ENCODE results near the gene TMX3. TPM values are rescaled to one million over a fixed set of nuclear protein-coding genes. Genes with fewer than 3 reads are reported as not detected.

The TMX3 gene
- total RNA-seq, 1 donor from 2014 or later: 74.5 TPM

DNA sequence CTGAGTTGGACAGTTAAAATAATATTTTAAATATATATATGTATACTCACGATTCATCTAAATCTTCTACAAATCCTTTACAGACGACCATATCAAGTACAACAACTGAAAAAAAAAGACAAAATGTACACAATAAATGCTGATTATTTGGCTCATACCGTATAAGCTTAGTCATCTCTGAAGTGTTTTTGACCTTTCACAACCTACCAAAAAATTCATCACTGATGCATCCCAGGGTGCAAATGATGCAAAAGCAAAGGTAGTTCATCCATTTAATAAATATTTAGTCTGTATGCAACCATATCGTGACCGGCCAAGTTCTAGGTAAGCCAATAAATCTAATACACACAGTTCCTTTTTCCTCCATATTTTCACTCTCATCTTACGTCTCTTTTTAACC is 1.1 kb downstream of the TMX3 start:
- DNase-seq (ENCODE audit: low read depth, low spot score): no peak

DNA sequence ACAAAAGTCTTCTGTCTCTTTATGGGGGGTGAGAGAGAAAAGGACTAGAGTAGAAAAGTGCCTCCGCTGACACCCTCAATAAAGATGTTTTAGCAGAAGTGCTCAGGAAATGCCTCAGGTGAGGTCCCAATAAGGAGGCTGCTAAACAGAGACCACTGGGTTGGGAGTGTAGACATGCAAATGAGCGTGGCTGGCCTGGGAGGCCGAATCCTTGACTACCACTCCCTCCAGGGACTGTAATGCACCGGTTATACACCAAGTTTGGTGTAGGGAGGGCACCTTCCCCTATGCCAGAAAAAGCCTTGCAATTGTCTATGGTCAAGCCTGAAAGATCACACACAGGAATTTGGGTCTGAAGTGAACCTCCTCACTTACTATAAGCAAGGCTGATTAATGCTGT is 1.8 kb downstream of the TMX3 start:
- DNase-seq (ENCODE audit: low read depth, low spot score): no peak

DNA sequence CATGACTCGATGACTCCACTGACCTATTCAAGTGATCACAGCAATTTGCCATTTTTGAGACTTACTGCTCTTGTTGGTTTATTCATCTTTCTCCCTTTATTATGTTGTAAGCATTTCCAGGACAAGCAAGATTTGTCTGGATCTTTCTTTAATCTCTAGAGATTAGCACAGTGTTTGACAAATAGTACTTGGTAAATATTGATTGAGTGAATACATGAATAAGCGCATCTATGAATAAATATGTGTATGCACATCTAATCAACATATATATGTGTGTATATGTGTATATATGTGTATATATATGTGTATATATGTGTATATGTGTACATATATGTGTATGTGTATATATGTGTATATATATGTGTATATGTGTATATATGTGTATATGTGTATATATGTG is 7.3 kb downstream of the TMX3 start:
- DNase-seq (ENCODE audit: low read depth, low spot score): no peak

DNA sequence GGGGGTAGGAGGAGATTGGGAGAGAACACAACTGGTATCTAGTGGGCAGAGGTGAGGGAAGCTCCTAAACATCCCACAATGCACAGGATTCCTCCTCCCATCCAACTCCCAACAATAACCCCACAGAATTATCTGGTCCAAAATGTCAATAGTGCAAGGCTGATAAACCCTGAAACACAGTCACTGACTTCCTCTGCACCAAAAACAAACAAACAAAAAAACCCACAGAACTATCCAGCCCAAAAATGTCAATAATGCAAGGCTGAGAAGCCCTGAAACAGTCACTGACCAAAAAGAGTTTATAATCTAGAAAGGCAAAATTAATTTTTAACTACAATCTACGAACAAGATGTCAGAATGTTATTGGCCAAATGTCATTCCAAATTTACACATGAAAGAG is 9.8 kb downstream of the TMX3 start:
- no peak for DNase-seq (ENCODE audit: low read depth, low spot score)

DNA sequence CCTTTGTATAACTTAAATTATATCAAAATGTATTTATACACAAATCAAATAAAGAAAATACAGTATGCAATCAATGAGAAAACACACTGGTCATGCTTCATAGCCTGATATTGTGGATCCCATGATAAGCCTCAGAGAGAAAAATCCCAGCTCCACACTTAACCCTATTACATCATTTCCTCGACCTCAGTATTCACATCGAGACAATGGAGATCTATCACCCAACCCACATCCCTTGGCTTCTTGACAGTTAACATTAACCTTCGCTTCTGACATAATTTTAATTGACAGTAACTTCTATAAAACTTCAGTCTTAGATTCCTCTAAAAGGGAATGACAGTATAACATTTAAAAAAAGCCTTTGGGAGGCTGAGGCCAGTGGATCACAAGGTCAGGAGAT is 11.6 kb downstream of the TMX3 start:
- no peak for DNase-seq (ENCODE audit: low read depth, low spot score)

DNA sequence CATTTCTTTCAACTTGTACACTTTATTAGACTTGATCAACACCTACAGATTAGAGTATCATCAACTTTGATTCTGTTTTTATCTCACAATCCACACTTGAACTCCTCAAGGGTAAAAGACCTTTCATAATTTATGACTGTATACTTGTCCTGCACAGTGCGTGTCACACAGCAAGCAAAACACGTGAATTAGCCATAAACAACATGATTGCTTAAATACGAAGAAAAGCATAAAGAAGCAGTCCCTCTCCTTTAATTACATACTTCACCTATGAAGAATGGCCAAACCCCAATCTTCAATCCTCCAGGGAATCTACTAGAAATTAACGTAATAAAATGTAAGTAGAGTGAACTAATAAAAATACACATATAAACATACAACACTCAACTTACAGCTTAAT is 13.6 kb downstream of the TMX3 start:
- no peak for DNase-seq (ENCODE audit: low read depth, low spot score)

DNA sequence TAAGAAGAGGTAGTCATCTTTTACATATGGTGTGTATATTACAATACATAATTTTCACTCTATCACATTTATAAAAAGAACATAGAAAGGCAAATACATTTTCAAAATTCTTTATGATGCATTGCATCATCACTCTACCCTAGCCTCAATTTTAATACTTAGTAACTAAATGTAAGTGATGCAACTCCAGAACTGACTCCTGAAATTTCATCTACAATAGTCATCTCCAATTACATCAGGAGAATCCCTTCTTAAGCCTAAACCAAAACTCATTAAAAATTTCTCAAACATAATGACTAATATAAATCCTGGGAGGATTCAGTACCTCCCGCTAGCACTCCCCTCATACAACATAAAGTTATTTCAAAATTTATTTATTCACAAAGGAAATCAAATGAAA is 15.9 kb downstream of the TMX3 start:
- DNase-seq (ENCODE audit: low read depth, low spot score): no peak

DNA sequence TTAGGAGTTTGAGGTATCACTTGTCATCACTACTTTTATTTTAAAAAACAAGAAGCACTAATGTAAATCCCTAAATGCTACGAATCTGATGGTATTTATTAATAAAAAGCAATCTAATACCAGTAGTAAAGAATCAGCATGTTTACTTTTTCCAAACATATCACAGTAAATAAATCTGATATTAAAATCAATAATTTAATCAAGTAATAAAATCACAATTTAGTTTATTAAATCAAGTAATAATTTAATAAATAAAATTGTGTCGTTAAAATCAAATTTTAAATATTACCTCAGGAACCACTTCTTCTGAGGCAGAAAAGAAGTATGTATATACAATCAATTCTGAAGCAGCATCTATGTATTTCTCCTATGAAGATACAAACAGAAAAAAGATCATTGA is 18.0 kb downstream of the TMX3 start:
- DNase-seq (ENCODE audit: low read depth, low spot score): no peak

DNA sequence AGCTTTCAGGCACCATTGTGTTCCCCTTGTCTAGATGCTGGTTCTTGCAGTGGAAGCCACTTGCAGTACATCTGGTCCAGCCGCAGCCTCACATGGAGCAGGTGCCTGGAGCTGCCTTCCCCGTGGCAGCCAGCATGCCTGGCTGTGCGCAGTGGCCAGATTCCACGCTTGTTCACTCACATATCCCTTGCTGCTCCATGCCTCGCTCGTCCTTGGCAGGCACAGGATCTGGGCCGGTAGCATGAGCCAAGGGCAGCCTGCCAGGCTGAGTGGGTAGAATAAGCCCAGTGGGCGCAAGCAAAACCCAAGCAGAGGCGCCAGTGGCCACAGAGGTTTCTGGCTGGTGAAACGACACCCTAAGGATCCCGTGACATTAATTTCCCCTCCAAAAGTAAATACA is 20.6 kb downstream of the TMX3 start:
- no peak for DNase-seq (ENCODE audit: low read depth, low spot score)

DNA sequence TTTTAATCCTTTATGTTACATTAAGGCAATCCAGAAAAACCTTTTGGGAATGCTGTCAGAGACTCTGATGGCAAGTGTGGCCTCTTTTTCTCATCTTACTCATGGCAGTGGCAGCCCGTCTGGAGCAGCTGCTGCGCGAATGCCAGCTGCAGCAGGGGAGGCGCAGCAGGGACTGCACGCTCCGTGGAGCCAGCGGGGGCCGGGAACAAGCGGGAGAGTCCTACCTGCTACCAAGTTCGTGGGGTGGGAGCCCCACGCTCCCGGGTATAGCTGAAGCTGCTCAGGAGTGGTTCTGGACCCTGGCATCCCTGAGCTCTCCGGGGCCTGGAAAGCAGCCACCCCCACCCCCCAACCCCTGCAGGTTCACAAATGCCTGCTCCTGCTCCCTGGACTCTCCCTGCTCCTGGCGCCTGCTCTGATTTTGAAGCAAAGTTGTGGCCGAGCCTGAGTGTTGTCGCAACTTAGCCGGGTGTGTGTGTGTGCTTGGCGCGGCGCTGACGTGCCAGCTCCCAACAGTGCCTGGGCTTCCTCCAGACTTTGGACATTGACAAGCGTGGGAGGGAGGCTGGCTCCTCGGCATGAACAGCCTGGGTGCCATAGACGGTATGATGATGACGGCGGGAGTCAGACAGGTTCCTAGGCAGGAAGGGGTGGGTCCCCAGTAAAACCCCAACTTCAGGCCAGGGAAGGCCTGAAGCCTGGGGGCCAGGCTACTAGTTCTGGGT is 21.7 kb downstream of the TMX3 start:
- no peak for DNase-seq (ENCODE audit: low read depth, low spot score)

DNA sequence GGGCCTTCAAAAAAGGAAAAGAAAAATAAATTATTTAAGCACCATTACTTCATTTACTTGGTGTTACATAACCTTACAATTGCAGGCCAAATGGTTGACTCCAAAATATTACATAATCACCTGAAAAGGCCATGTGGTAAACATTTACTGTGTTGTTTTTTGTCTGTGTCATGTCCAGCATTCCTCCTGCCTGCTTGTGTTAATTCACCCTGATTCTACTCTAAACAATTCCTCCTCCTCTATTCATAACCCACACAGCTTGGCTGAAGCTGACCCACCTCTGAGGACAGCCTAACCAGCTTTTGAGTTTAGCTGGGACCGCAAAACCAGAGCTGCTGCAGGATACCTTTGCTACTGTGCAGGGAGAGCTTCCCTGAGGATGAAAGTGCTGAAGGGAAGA is 35.4 kb downstream of the TMX3 start:
- no peak for DNase-seq (ENCODE audit: low read depth, low spot score)

DNA sequence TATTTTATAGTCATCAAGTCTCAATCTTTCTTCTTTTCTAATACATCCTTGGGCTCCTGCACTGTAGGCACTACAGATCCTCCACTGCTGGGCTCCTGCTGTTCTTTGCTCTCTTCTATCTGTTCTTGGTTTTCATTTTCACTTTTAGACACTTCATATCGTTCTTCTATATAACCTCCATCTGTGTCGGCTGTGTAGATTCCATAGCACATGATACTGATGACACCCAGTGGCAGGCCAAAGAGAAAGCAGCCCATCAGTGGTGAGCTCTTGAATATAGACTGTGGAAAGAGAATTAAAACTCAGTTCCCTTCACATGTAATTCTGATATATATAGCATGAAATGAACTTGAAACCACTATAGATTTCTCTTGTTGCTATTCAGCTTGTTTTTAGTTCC is 38.0 kb downstream of the TMX3 start:
- no peak for DNase-seq (ENCODE audit: low read depth, low spot score)

DNA sequence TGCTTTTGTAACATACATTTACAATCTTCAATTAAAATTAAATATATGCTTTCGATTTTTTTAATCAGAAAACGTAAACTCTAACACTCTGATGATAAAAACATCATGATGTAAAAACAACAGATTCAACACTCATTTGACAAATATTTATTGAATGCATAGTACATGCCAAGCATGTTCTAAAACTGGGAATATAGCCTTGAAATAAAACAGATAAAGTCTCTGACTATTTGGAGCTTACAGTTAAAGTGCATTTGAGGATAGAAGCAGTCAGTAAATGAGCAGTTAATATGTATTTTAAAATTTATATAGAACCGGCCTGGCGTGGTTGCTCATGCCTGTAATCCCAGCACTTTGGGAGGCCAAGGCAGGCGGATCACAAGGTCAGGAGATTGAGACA is 47.8 kb downstream of the TMX3 start:
- no peak for DNase-seq (ENCODE audit: low read depth, low spot score)

DNA sequence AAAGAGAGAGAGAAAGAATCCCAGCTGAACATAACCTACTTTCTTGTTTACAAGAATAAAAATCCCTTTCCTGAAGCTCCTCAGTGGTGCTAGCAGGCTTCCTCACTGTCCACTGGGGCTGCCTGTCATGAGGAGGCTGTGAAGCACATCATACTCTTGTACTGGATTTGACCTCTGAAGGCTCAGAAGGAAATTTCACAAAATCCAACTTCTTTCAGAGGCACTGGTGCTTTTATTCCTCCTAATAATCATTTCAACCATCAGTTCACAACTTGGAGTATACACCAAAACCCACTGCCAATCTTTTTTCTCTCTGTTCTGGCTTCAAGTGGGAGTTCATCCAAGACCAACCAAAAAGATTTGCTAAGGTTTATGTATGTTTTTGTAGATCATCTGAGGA is 48.5 kb downstream of the TMX3 start:
- no peak for DNase-seq (ENCODE audit: low read depth, low spot score)

DNA sequence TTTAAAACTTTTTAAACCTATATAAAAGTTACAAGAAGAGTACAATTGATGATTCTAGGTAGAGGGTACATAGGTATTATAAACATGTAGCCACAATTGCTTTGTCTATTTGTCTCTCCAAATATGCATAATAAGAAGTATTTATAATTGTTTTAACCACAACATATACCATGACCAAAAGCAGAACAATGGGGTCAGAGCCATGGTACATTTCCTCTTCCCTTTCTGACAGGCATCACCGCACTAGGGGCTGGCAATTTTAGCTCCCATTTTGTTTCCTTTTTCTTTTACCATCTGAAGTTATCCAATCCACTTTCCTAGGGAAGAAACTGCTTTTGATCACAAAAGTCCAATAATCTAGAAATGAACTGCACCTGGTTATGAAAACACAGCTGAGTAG is 49.3 kb downstream of the TMX3 start:
- no peak for DNase-seq (ENCODE audit: low read depth, low spot score)

DNA sequence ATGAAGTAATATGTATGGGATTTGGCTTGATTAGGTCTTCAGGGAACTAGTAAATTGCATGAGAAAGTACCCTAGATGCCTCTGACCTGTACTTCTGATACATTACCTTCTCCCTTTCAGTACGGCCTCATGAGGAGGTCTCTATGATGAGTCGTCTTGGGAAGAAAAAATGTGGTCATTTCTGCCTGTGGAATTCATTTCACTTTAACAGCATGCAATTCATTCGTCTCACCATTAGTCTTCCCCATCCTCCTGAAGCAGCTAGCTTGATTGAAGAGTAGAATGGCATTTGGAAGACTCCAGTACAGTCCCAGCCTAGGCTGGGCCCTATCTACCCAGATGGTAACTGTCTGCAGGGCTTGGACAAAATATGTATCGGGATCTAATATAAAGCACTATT is 52.2 kb downstream of the TMX3 start:
- no peak for DNase-seq (ENCODE audit: low read depth, low spot score)

DNA sequence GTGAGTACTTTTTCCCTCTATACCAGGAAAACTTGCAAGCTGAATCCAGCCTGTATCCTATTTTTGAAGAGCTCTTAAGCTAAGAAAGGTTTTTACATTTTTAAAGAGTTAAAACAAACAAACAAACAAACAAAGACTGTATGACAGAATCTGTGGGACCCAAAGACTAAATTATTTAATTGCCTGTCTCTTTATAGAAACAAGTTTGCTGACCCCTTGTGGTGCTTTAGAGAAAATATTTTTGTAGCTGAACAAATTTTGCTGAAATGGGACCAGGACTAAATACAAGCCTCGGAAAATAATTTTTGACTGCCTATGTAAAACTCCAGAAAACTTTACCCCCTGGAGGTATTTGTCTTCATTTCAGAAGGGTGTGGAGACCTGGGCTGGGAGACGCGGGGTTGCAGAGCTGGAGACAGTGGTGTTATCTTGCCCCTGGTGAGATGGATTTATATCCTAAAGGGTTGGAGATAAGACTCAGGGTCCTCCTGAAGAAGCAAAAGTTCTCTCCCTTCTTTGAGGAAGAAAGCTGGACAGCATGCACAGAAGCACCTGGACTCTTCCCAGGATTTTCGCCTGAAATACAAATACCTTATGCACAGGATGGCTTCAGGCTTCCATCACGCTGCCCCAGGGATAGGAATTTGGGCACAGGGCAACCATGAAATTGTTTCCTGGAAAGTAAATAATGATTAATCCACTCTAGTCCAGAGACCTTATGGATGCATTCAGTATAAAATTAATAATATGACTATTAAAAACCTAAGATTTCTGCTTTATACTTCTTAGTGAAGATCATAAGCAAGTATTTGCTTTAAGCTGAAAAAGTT is 54.3 kb downstream of the TMX3 start:
- no peak for DNase-seq (ENCODE audit: low read depth, low spot score)

DNA sequence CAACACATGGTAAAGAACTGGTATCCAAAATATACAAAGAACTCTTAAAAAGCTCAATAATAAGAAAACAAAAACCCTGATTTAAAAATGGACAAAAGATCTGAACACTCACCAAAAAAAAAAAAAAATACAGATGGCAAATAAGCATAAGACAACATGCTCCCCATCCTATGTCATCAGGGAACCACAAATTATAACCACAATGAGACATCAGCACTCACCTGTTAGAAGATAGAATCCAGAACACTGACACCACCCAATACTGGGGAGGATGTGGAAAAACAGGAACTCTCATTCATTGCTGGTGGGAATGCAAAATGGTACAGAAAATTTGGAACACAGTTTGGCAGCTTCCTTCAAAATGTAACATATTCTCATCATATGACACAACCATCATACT is 66.7 kb downstream of the TMX3 start:
- no peak for DNase-seq (ENCODE audit: low read depth, low spot score)

DNA sequence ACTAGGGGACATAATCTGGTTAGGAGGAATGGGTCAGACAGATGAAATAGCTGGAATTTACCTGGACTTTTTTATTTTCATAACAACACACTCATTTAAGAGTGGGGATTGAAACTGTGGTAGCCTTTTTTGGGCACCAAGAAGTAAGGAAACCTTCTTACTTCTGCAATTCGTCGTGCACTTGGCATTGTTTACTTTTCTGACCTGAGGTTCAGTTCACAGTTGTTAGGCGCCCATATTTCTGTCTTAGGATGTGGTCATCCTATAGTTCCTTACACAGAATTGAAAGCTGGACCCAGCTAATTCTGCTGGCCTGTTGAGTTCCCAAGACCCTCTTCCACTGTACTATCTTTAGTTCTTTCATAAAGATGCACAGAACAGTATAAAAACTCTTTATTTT is 72.9 kb downstream of the TMX3 start:
- no peak for DNase-seq (ENCODE audit: low read depth, low spot score)

DNA sequence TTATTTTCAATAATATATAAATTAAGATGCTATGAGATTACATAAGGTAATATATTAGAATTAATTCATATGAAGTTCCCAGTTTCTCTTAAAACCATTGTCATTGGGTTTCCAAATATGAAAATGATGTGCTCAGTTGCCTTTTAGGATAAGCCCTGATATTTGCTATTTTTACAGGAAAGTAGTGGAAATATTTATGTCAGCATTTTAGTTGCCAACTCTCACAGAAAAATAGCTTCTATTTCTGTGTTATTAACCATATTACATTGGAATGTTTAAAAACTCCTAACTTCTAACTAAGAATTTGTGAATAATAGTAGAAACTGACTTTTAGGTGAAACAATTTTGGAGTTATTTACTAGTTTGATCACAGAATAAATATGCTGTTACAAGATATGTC is 74.0 kb downstream of the TMX3 start:
- no peak for DNase-seq (ENCODE audit: low read depth, low spot score)

DNA sequence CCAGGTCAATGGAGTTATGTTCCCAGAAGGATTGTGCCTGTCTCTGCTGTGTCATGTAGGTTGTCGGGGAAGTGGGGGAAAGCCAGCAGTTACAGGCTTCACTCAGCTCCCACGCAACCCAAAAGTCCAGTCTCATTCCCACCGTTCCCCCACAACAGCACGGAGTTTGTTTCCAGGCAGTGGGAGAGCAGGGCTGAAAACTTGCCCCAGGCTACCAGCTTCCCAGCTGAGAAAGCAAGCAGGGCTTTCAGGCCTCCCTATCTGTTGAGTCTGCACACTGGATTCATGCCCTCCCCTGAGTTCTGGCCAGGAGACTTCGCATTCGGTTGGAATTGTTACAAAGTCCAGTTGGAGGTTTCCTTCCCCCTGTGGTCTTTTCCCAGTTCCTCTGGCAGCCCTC is 76.3 kb downstream of the TMX3 start:
- no peak for DNase-seq (ENCODE audit: low read depth, low spot score)

DNA sequence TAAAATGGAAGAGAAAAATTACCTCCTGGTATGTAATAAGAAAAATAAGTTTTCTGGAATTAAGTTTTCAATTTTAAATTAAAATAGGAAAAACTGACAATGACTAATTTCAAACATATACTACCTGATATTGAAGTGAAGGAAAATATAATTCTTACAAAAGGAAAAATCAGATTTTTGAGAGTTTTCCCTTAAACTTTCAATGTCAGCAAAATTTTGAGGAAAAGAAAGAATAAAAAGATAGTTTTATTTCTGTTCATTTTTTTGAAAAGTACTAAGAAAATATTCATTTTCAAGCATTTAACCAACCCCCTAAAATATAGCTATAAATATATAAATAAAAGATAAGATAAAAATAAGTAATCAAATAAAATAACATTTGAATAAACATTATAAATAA is 87.1 kb downstream of the TMX3 start:
- DNase-seq (ENCODE audit: low read depth, low spot score): no peak
